ENCODE data around the gene FIGN. TPM values are rescaled to one million over a fixed set of nuclear protein-coding genes. Genes with fewer than 3 reads are reported as not detected.

FIGN gene
- polyA plus RNA-seq, 1 donor, result 1.3 TPM

- Histone ChIP-seq H3K4me1 (ENCODE audit: control insufficient read depth, insufficient read depth, low read length) (no peaks in the 10 kb centered on the region), H3K27me3 (ENCODE audit: control insufficient read depth, insufficient read depth, low read length) (no peaks in the 10 kb centered on the region), H3K4me3 (ENCODE audit: low read length) (no peak overlapping the region), H3K9me3 (ENCODE audit: control insufficient read depth, low read depth, low read length) (no peaks in the 10 kb centered on the region), H3K36me3 (ENCODE audit: control insufficient read depth, insufficient read depth, low read length) (no peaks in the 10 kb centered on the region), H3K27ac (ENCODE audit: low read length) (no peak overlapping the region)
- WGBS (ENCODE audit: insufficient coverage, low lambda C conversion rate), result 83% methylated on average over 1 of the region's 4 CpGs
- DNase-seq, result no peak
Measured at GRCh38 chr2:163729636-163730273, 6.1 kb downstream of the FIGN start.

- H3K36me3 ChIP-seq (ENCODE audit: control insufficient read depth, insufficient read depth, low read length), result no peaks in the 10 kb centered on the region
- DNase-seq, result no peak
- no peak overlapping the region for H3K4me3 ChIP-seq (ENCODE audit: low read length)
- no peaks in the 10 kb centered on the region for H3K9me3 ChIP-seq (ENCODE audit: control insufficient read depth, low read depth, low read length)
- no peaks in the 10 kb centered on the region for H3K27me3 ChIP-seq (ENCODE audit: control insufficient read depth, insufficient read depth, low read length)
- H3K27ac ChIP-seq (ENCODE audit: low read length), result no peak overlapping the region
- no peaks in the 10 kb centered on the region for H3K4me1 ChIP-seq (ENCODE audit: control insufficient read depth, insufficient read depth, low read length)
- 86% methylated on average over 1 of the region's 4 CpGs for WGBS (ENCODE audit: insufficient coverage, low lambda C conversion rate)
Measured at GRCh38 chr2:163723881-163724280, 11.9 kb downstream of the FIGN start.

- Histone ChIP-seq H3K36me3 (ENCODE audit: control insufficient read depth, insufficient read depth, low read length) (no peaks in the 10 kb centered on the region), H3K4me1 (ENCODE audit: control insufficient read depth, insufficient read depth, low read length) (no peaks in the 10 kb centered on the region), H3K27me3 (ENCODE audit: control insufficient read depth, insufficient read depth, low read length) (no peaks in the 10 kb centered on the region), H3K27ac (ENCODE audit: low read length) (no peak overlapping the region), H3K4me3 (ENCODE audit: low read length) (no peak overlapping the region), H3K9me3 (ENCODE audit: control insufficient read depth, low read depth, low read length) (no peaks in the 10 kb centered on the region)
- 83% methylated on average over 3 of the region's 3 CpGs for WGBS (ENCODE audit: insufficient coverage, low lambda C conversion rate)
- DNase-seq, result no peak
Measured at GRCh38 chr2:163723348-163723747, 12.5 kb downstream of the FIGN start.

- Histone ChIP-seq H3K27ac (ENCODE audit: low read length) (no peak overlapping the region), H3K27me3 (ENCODE audit: control insufficient read depth, insufficient read depth, low read length) (no peaks in the 10 kb centered on the region), H3K9me3 (ENCODE audit: control insufficient read depth, low read depth, low read length) (no peaks in the 10 kb centered on the region), H3K36me3 (ENCODE audit: control insufficient read depth, insufficient read depth, low read length) (no peaks in the 10 kb centered on the region), H3K4me3 (ENCODE audit: low read length) (no peak overlapping the region), H3K4me1 (ENCODE audit: control insufficient read depth, insufficient read depth, low read length) (no peaks in the 10 kb centered on the region)
- DNase-seq, result no peak
- WGBS (ENCODE audit: insufficient coverage, low lambda C conversion rate), result no CpG with 5 or more reads among the region's 2 CpGs
Measured at GRCh38 chr2:163719331-163719730, 16.5 kb downstream of the FIGN start.

- no peak overlapping the region for H3K27ac ChIP-seq (ENCODE audit: low read length)
- DNase-seq, result no peak
Measured at GRCh38 chr2:163717993-163718680, 17.7 kb downstream of the FIGN start.

GRCh38 chr2:163717515-163717914 lies 18.3 kb downstream of the FIGN start:
- WGBS (ENCODE audit: insufficient coverage, low lambda C conversion rate), result 55% methylated on average over 2 of the region's 5 CpGs
- no peak for DNase-seq
- no peak overlapping the region for H3K4me3 ChIP-seq (ENCODE audit: low read length)
- no peak overlapping the region for H3K27ac ChIP-seq (ENCODE audit: low read length)
- H3K9me3 ChIP-seq (ENCODE audit: control insufficient read depth, low read depth, low read length), result no peaks in the 10 kb centered on the region
- H3K36me3 ChIP-seq (ENCODE audit: control insufficient read depth, insufficient read depth, low read length), result no peaks in the 10 kb centered on the region
- H3K4me1 ChIP-seq (ENCODE audit: control insufficient read depth, insufficient read depth, low read length), result no peaks in the 10 kb centered on the region
- no peaks in the 10 kb centered on the region for H3K27me3 ChIP-seq (ENCODE audit: control insufficient read depth, insufficient read depth, low read length)

More at GRCh38 chr2:163717993-163718680, 17.7 kb downstream of the FIGN start:
- no peaks in the 10 kb centered on the region for H3K27me3 ChIP-seq (ENCODE audit: control insufficient read depth, insufficient read depth, low read length)
- no peaks in the 10 kb centered on the region for H3K36me3 ChIP-seq (ENCODE audit: control insufficient read depth, insufficient read depth, low read length)
- H3K4me3 ChIP-seq (ENCODE audit: low read length), result no peak overlapping the region
- H3K4me1 ChIP-seq (ENCODE audit: control insufficient read depth, insufficient read depth, low read length), result no peaks in the 10 kb centered on the region
- no peaks in the 10 kb centered on the region for H3K9me3 ChIP-seq (ENCODE audit: control insufficient read depth, low read depth, low read length)
- no CpG with 5 or more reads among the region's 2 CpGs for WGBS (ENCODE audit: insufficient coverage, low lambda C conversion rate)

- WGBS (ENCODE audit: insufficient coverage, low lambda C conversion rate), result 67% methylated on average over 1 of the region's 2 CpGs
Measured at GRCh38 chr2:163716101-163716500, 19.7 kb downstream of the FIGN start.

GRCh38 chr2:163715668-163716067 lies 20.1 kb downstream of the FIGN start:
- Histone ChIP-seq H3K9me3 (ENCODE audit: control insufficient read depth, low read depth, low read length) (no peaks in the 10 kb centered on the region), H3K27me3 (ENCODE audit: control insufficient read depth, insufficient read depth, low read length) (no peaks in the 10 kb centered on the region), H3K4me1 (ENCODE audit: control insufficient read depth, insufficient read depth, low read length) (no peaks in the 10 kb centered on the region), H3K27ac (ENCODE audit: low read length) (no peak overlapping the region), H3K4me3 (ENCODE audit: low read length) (no peak overlapping the region), H3K36me3 (ENCODE audit: control insufficient read depth, insufficient read depth, low read length) (no peaks in the 10 kb centered on the region)
- DNase-seq, result no peak
- WGBS (ENCODE audit: insufficient coverage, low lambda C conversion rate), result no CpG with 5 or more reads among the region's 1 CpG

More at GRCh38 chr2:163716101-163716500, 19.7 kb downstream of the FIGN start:
- no peaks in the 10 kb centered on the region for H3K4me1 ChIP-seq (ENCODE audit: control insufficient read depth, insufficient read depth, low read length)
- H3K36me3 ChIP-seq (ENCODE audit: control insufficient read depth, insufficient read depth, low read length), result no peaks in the 10 kb centered on the region
- no peaks in the 10 kb centered on the region for H3K27me3 ChIP-seq (ENCODE audit: control insufficient read depth, insufficient read depth, low read length)
- no peak for DNase-seq
- H3K9me3 ChIP-seq (ENCODE audit: control insufficient read depth, low read depth, low read length), result no peaks in the 10 kb centered on the region
- H3K27ac ChIP-seq (ENCODE audit: low read length), result no peak overlapping the region
- H3K4me3 ChIP-seq (ENCODE audit: low read length), result no peak overlapping the region

- no CpG with 5 or more reads among the region's 8 CpGs for WGBS (ENCODE audit: insufficient coverage, low lambda C conversion rate)
- Histone ChIP-seq H3K36me3 (ENCODE audit: control insufficient read depth, insufficient read depth, low read length) (no peaks in the 10 kb centered on the region), H3K4me1 (ENCODE audit: control insufficient read depth, insufficient read depth, low read length) (no peaks in the 10 kb centered on the region), H3K4me3 (ENCODE audit: low read length) (no peak overlapping the region), H3K27me3 (ENCODE audit: control insufficient read depth, insufficient read depth, low read length) (no peaks in the 10 kb centered on the region), H3K9me3 (ENCODE audit: control insufficient read depth, low read depth, low read length) (no peaks in the 10 kb centered on the region), H3K27ac (ENCODE audit: low read length) (no peak overlapping the region)
- DNase-seq, result no peak
Measured at GRCh38 chr2:163715199-163715598, 20.6 kb downstream of the FIGN start.

GRCh38 chr2:163713534-163714311 lies 22.1 kb downstream of the FIGN start:
- Histone ChIP-seq H3K4me3 (ENCODE audit: low read length) (no peak overlapping the region), H3K9me3 (ENCODE audit: control insufficient read depth, low read depth, low read length) (no peaks in the 10 kb centered on the region), H3K27ac (ENCODE audit: low read length) (no peak overlapping the region), H3K4me1 (ENCODE audit: control insufficient read depth, insufficient read depth, low read length) (no peaks in the 10 kb centered on the region), H3K27me3 (ENCODE audit: control insufficient read depth, insufficient read depth, low read length) (no peaks in the 10 kb centered on the region), H3K36me3 (ENCODE audit: control insufficient read depth, insufficient read depth, low read length) (no peaks in the 10 kb centered on the region)
- no peak for DNase-seq
- no CpG with 5 or more reads among the region's 7 CpGs for WGBS (ENCODE audit: insufficient coverage, low lambda C conversion rate)
